Measurements from ENCODE around the gene ARAP2. TPM values are rescaled to one million over a fixed set of nuclear protein-coding genes. Genes with fewer than 3 reads are reported as not detected.

Gene ARAP2
- polyA plus RNA-seq, 1 donor (not counting 4 experiments of a cell fraction or from before 2014, with no cell fraction given), result 9.3 TPM

DNA sequence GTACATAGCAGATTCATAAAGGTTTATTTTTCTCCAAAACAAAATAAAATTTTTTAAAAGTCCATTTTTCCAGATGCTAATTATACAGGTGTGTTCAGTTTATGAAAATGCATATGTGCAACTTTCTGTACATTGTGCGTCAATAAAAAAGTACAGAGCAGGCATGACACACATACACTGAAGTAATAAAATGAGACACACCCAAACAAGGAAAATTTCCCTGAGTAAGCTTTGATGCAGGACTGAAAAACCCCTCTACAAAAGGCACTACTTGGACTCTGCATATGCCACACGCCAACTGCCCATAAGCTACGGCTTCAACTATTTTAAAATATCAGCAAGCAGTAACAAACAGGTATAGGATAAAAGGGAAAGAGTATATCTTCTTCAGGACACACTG, 13.8 kb downstream of the ARAP2 start:
- Histone ChIP-seq H3K27ac (ENCODE audit: control insufficient read depth, insufficient read depth, low read length) (no peak overlapping the region), H3K4me1 (ENCODE audit: control insufficient read depth, extremely low read depth, insufficient read depth, low read length) (peaks cover 9% of the 10 kb centered on the region), H3K9me1 (ENCODE audit: control insufficient read depth, extremely low read depth, insufficient read depth, low read length) (no peaks in the 10 kb centered on the region), H3K4me2 (ENCODE audit: control insufficient read depth, extremely low read depth, insufficient read depth, low read depth, low read length) (no peak overlapping the region), H3K4me3 (ENCODE audit: control insufficient read depth in 2 of 3, extremely low read depth in 1 of 3, insufficient read depth in 2 of 3, low read depth in 1 of 3, low read length in 3 of 3) (no peak overlapping the region), H4K20me1 (ENCODE audit: control insufficient read depth, extremely low read depth, insufficient read depth, low read length) (no peaks in the 10 kb centered on the region), H3K27me3 (ENCODE audit: control insufficient read depth, extremely low read depth, insufficient read depth, low read length) (no peaks in the 10 kb centered on the region), H3K36me3 (ENCODE audit: control insufficient read depth in 2 of 2, extremely low read depth in 1 of 2, insufficient read depth in 2 of 2, low read length in 2 of 2) (no peaks in the 10 kb centered on the region), H3K79me2 (ENCODE audit: control insufficient read depth, insufficient read depth, low read length) (peaks cover 36% of the 10 kb centered on the region), H2AFZ (ENCODE audit: control insufficient read depth, low read length) (no peak overlapping the region), H3K9ac (ENCODE audit: control insufficient read depth, extremely low read depth, insufficient read depth, low read length) (no peak overlapping the region), H3K9me3 (ENCODE audit: control insufficient read depth, low read depth, low read length) (no peaks in the 10 kb centered on the region)
- TF ChIP-seq, protein P1, sequence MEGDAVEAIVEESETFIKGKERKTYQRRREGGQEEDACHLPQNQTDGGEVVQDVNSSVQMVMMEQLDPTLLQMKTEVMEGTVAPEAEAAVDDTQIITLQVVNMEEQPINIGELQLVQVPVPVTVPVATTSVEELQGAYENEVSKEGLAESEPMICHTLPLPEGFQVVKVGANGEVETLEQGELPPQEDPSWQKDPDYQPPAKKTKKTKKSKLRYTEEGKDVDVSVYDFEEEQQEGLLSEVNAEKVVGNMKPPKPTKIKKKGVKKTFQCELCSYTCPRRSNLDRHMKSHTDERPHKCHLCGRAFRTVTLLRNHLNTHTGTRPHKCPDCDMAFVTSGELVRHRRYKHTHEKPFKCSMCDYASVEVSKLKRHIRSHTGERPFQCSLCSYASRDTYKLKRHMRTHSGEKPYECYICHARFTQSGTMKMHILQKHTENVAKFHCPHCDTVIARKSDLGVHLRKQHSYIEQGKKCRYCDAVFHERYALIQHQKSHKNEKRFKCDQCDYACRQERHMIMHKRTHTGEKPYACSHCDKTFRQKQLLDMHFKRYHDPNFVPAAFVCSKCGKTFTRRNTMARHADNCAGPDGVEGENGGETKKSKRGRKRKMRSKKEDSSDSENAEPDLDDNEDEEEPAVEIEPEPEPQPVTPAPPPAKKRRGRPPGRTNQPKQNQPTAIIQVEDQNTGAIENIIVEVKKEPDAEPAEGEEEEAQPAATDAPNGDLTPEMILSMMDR (optimal IDR thresholded peaks at IDR 0.05 in 1 of 3, IDR thresholded peaks at IDR 0.05 in 1 of 3, conservative IDR thresholded peaks at IDR 0.05 in 1 of 3; ENCODE audit: extremely low read depth in 1 of 3, insufficient read depth in 2 of 3, low read length in 3 of 3), result no peak
- no peak for TF ChIP-seq EZH2 (IDR thresholded peaks at IDR 0.05; ENCODE audit: low read length)
- FAIRE-seq, result peak; percentile 34
- dilution Hi-C loops (cut with MboI; ENCODE audit: extremely low pct_ligation_motif_present, low sequenced_read_pairs), result no loop called here
- DNase-seq (ENCODE audit: low read depth, low spot score), result no peak

DNA sequence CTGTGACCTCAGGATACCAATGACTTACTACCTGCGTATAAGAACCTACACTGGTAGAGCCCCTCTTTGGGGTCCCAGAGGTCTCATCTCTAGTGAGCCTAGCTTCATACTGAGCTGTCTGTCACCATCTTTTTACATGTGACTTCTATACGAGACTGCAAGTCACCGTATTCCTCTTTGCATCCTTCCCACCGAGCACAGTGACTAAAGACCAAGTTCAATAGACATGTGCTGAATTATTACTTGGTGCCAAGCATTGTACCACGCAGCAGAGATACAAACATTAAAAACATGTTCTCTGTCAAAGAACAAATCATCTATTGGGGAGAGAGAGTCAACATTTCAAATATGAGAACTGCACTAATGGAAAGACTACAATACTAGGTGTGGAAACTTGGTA, 16.4 kb downstream of the ARAP2 start:
- Histone ChIP-seq H2AFZ (ENCODE audit: control insufficient read depth, low read length) (no peak overlapping the region), H3K36me3 (ENCODE audit: control insufficient read depth in 2 of 2, extremely low read depth in 1 of 2, insufficient read depth in 2 of 2, low read length in 2 of 2) (no peaks in the 10 kb centered on the region), H3K79me2 (ENCODE audit: control insufficient read depth, insufficient read depth, low read length) (peaks cover 20% of the 10 kb centered on the region), H4K20me1 (ENCODE audit: control insufficient read depth, extremely low read depth, insufficient read depth, low read length) (no peaks in the 10 kb centered on the region), H3K4me2 (ENCODE audit: control insufficient read depth, extremely low read depth, insufficient read depth, low read depth, low read length) (no peak overlapping the region), H3K27me3 (ENCODE audit: control insufficient read depth, extremely low read depth, insufficient read depth, low read length) (no peaks in the 10 kb centered on the region), H3K27ac (ENCODE audit: control insufficient read depth, insufficient read depth, low read length) (no peak overlapping the region), H3K9me3 (ENCODE audit: control insufficient read depth, low read depth, low read length) (no peaks in the 10 kb centered on the region), H3K4me3 (ENCODE audit: control insufficient read depth in 2 of 3, extremely low read depth in 1 of 3, insufficient read depth in 2 of 3, low read depth in 1 of 3, low read length in 3 of 3) (no peak overlapping the region), H3K4me1 (ENCODE audit: control insufficient read depth, extremely low read depth, insufficient read depth, low read length) (peaks cover 7% of the 10 kb centered on the region), H3K9me1 (ENCODE audit: control insufficient read depth, extremely low read depth, insufficient read depth, low read length) (no peaks in the 10 kb centered on the region), H3K9ac (ENCODE audit: control insufficient read depth, extremely low read depth, insufficient read depth, low read length) (no peak overlapping the region)
- no peak for FAIRE-seq
- dilution Hi-C loops (cut with MboI; ENCODE audit: extremely low pct_ligation_motif_present, low sequenced_read_pairs), result no loop called here
- no peak for TF ChIP-seq EZH2 (IDR thresholded peaks at IDR 0.05; ENCODE audit: low read length)
- TF ChIP-seq, protein P1 (optimal IDR thresholded peaks at IDR 0.05 in 1 of 3, IDR thresholded peaks at IDR 0.05 in 1 of 3, conservative IDR thresholded peaks at IDR 0.05 in 1 of 3; ENCODE audit: extremely low read depth in 1 of 3, insufficient read depth in 2 of 3, low read length in 3 of 3), result no peak
- DNase-seq (ENCODE audit: low read depth, low spot score), result no peak

Data from keratinocyte (primary cell).